ENCODE data around the gene TBC1D3B. TPM values are rescaled to one million over a fixed set of nuclear protein-coding genes. Genes with fewer than 3 reads are reported as not detected.

TBC1D3B gene
- total RNA-seq, 1 experiment from 2014 or later: 1.4 TPM

DNA sequence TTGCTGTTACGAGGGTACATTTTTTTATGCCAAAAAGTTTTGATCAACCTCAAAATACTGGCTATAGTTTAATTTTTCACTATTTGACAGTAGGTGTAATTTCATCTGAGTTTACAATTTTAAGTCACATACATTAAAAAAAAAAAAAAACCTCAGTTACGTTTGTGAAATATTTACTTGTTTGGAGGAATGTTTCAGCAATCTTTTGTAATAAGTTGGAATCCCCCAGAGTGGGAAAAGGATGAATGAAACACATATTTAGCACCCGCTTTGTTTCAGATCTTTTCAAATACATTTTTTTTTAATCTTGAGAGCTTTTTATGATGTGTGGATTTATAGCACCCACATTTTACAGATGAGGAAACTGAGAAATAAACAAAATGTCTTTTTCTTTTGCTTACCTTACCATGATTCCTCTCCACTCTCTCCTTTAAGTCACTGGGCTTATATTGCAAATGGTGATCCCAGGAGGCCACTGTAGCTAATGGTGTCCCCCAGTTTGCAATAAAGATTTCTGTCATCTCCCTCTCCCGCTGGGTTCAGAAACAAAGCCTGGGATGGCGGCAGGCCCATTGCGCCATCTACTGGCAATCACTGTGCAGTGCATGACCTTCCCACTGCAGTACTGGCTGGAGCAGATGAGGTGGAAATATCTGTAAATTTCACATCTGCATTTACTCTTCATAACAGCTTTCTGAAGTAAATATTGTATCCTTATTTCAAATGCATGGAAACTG is 27.7 kb downstream of the TBC1D3B start:
- POLR2A ChIA-PET (ENCODE audit: unreplicated experiment): no interaction called here

DNA sequence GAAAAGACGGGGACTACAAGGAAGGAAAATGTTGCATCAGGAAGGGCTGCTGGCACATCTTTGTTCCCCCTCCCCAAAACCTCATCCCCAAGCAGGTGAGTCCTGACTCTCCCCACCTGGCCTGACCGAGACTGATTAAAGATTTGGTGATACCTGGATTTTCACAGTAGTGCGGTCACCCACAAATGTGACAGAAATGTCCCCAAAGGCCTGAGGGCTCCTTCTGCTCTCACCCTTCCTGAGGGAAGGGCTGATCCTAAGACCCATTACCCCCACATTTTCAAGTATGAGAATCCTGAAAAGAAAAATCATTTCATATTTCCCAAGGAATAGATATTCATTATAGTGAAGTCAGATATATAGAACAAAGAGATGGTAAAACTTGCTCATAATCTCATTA is 28.8 kb downstream of the TBC1D3B start:
- intact Hi-C loops (cut with micrococcal nuclease): no loop called here
- TF ChIP-seq EZH2 (IDR thresholded peaks at IDR 0.05; ENCODE audit: low read length, unreplicated experiment): no peak
- TF ChIP-seq, protein P1, sequence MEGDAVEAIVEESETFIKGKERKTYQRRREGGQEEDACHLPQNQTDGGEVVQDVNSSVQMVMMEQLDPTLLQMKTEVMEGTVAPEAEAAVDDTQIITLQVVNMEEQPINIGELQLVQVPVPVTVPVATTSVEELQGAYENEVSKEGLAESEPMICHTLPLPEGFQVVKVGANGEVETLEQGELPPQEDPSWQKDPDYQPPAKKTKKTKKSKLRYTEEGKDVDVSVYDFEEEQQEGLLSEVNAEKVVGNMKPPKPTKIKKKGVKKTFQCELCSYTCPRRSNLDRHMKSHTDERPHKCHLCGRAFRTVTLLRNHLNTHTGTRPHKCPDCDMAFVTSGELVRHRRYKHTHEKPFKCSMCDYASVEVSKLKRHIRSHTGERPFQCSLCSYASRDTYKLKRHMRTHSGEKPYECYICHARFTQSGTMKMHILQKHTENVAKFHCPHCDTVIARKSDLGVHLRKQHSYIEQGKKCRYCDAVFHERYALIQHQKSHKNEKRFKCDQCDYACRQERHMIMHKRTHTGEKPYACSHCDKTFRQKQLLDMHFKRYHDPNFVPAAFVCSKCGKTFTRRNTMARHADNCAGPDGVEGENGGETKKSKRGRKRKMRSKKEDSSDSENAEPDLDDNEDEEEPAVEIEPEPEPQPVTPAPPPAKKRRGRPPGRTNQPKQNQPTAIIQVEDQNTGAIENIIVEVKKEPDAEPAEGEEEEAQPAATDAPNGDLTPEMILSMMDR (conservative IDR thresholded peaks at IDR 0.05; ENCODE audit: low read depth, low read length): no peak
- no peak overlapping the region for H3K9ac ChIP-seq (ENCODE audit: low read length)
- H3K9me3 ChIP-seq (ENCODE audit: low read length): no peaks in the 10 kb centered on the region
- ChIA-PET POLR2A (ENCODE audit: unreplicated experiment) (no interaction called here), CTCF (no interaction called here)
- H4K20me1 ChIP-seq (ENCODE audit: low read length): no peaks in the 10 kb centered on the region
- BruUV-seq (replicated peaks): no TSS peak
- H3K9me2 ChIP-seq (replicated peaks; ENCODE audit: low read length): no peaks in the 10 kb centered on the region
- H3K36me3 ChIP-seq (ENCODE audit: low read depth, low read length): peaks cover 3% of the 10 kb centered on the region; the same call in 1 of the 2 replicates
- no peak overlapping the region for H3K27ac ChIP-seq (ENCODE audit: low read length)
- H3F3A ChIP-seq (ENCODE audit: low read length, unreplicated experiment): no peaks in the 10 kb centered on the region
- DNase-seq: no peak
- no peak overlapping the region for H3K4me2 ChIP-seq (ENCODE audit: low read length)
- no peak overlapping the region for H3K4me3 ChIP-seq (ENCODE audit: low read length)
- peaks cover 27% of the 10 kb centered on the region for H3K27me3 ChIP-seq (ENCODE audit: low read length)
- H3K4me1 ChIP-seq (ENCODE audit: insufficient read depth, low read length): no peaks in the 10 kb centered on the region
- ATAC-seq: no peak
- no peak overlapping the region for H2AFZ ChIP-seq (ENCODE audit: low read length)
- no peaks in the 10 kb centered on the region for H3K79me2 ChIP-seq (ENCODE audit: low read length)

More for the DNA sequence above, 27.7 kb downstream of the TBC1D3B start:
- Histone ChIP-seq H3K4me3 (ENCODE audit: low read length) (no peak overlapping the region), H3K9me3 (ENCODE audit: low read length) (no peaks in the 10 kb centered on the region), H3K9me2 (replicated peaks; ENCODE audit: low read length) (no peaks in the 10 kb centered on the region), H3K4me1 (ENCODE audit: insufficient read depth, low read length) (no peaks in the 10 kb centered on the region), H3K79me2 (ENCODE audit: low read length) (no peaks in the 10 kb centered on the region), H3K4me2 (ENCODE audit: low read length) (peak overlapping the region; percentile 37; the same call in 1 of the 2 replicates), H3F3A (ENCODE audit: low read length, unreplicated experiment) (no peaks in the 10 kb centered on the region), H3K27me3 (ENCODE audit: low read length) (peaks cover 19% of the 10 kb centered on the region), H3K27ac (ENCODE audit: low read length) (no peak overlapping the region), H3K36me3 (ENCODE audit: low read depth, low read length) (peaks cover 3% of the 10 kb centered on the region; the same call in 1 of the 2 replicates), H2AFZ (ENCODE audit: low read length) (0 out of 2 replicates have a peak overlapping the region, but pooled peaks have one; percentile 34), H4K20me1 (ENCODE audit: low read length) (no peaks in the 10 kb centered on the region), H3K9ac (ENCODE audit: low read length) (no peak overlapping the region)
- CTCF ChIA-PET: interaction anchor here (1.0 kb wide), 1 partner anchor 179 kb away, joined by 4 read pairs; no protein-coding TSS in a partner anchor
- DNase-seq (peak; percentile 55), ATAC-seq (peak; percentile 86)
- intact Hi-C loops (cut with micrococcal nuclease): loop anchor here (1.0 kb wide), 1 partner anchor 179 kb away; no protein-coding TSS in a partner anchor
- no TSS peak for BruUV-seq (replicated peaks)
- no peak for TF ChIP-seq EZH2phosphoT487 (IDR thresholded peaks at IDR 0.05; ENCODE audit: borderline replicate concordance, low read length)
- TF ChIP-seq, protein P1 (conservative IDR thresholded peaks at IDR 0.05; ENCODE audit: low read depth, low read length): peak; percentile 92
- TF ChIP-seq EZH2 (IDR thresholded peaks at IDR 0.05; ENCODE audit: low read length, unreplicated experiment): no peak

Measured in PC-3 (cell line).